NCI-H146 (cell line): ENCODE measurements around the gene TPRG1.
"Not testable (repeated sequence)": the region's sequence is repeated elsewhere in the genome, so short reads cannot be mapped to it uniquely, and the experiment has no call there.

Experiments used
- DNase-seq: peaks from one replicate; lab custom pipeline; 2025; lab: John Stamatoyannopoulos, UW

The TPRG1 gene

GRCh38 chr3:189312866-189313265 lies 141.1 kb downstream of the TPRG1 start:
- no peak for DNase-seq

GRCh38 chr3:189316296-189317019 lies 144.7 kb downstream of the TPRG1 start:
- peak; percentile 61 for DNase-seq

- DNase-seq = no peak
Observed at GRCh38 chr3:189317911-189318310, 146.1 kb downstream of the TPRG1 start.

GRCh38 chr3:189320511-189320910 lies 148.7 kb downstream of the TPRG1 start:
- DNase-seq = no peak

GRCh38 chr3:189322339-189322738 lies 150.6 kb downstream of the TPRG1 start:
- no peak for DNase-seq

- DNase-seq = peak; percentile 93
Observed at GRCh38 chr3:189324538-189325138, 152.9 kb downstream of the TPRG1 start.

GRCh38 chr3:189325454-189325853 lies 153.7 kb downstream of the TPRG1 start:
- no peak for DNase-seq

GRCh38 chr3:189329630-189330029 lies 157.9 kb downstream of the TPRG1 start:
- not testable (repeated sequence) for DNase-seq

- DNase-seq = no peak
Observed at GRCh38 chr3:189330066-189330465, 158.3 kb downstream of the TPRG1 start.

GRCh38 chr3:189331002-189331418 lies 159.2 kb downstream of the TPRG1 start:
- no peak for DNase-seq

- no peak for DNase-seq
Observed at GRCh38 chr3:189334064-189334920, 162.5 kb downstream of the TPRG1 start.

- DNase-seq = no peak
Observed at GRCh38 chr3:189337673-189338091, 165.9 kb downstream of the TPRG1 start.

- DNase-seq = no peak
Observed at GRCh38 chr3:189338366-189338765, 166.6 kb downstream of the TPRG1 start.

- DNase-seq = no peak
Observed at GRCh38 chr3:189339996-189340395, 168.2 kb downstream of the TPRG1 start.

- peak; percentile 78 for DNase-seq
Observed at GRCh38 chr3:189340680-189341460, 169.1 kb downstream of the TPRG1 start.

GRCh38 chr3:189342811-189343210 lies 171.0 kb downstream of the TPRG1 start:
- DNase-seq = peak; percentile 97

- peak; percentile 91 for DNase-seq
Observed at GRCh38 chr3:189344996-189345395, 173.2 kb downstream of the TPRG1 start.

GRCh38 chr3:189349772-189350171 lies 178.0 kb downstream of the TPRG1 start:
- DNase-seq = no peak

GRCh38 chr3:189353318-189353965 lies 181.7 kb downstream of the TPRG1 start:
- no peak for DNase-seq

- DNase-seq = peak; percentile 76
Observed at GRCh38 chr3:189353988-189354889, 182.5 kb downstream of the TPRG1 start.
